ENCODE measurements around the gene ST3GAL3.

The ST3GAL3 gene

DNA sequence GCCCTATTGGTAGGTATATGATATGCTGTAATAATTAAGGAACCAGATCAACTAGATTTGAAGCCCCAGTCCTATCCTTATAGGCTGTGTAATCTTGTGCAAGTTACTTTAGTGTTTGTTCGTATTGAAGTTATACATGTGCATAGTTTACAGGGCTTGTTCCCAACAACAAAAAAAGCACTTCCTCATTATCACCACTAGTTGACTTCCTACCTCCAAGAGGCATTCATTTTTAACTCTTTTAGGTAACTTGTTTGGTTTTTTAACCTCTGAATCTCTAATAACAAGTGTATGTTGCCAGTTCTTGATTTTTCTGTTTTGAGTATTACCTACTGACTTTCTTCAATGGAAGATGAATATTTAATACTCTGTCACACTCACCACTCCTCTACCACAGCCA, 71.9 kb downstream of the ST3GAL3 start:
- no peak for DNase-seq (ENCODE audit: extremely low read depth, low read depth)
- TF ChIP-seq, protein P1, sequence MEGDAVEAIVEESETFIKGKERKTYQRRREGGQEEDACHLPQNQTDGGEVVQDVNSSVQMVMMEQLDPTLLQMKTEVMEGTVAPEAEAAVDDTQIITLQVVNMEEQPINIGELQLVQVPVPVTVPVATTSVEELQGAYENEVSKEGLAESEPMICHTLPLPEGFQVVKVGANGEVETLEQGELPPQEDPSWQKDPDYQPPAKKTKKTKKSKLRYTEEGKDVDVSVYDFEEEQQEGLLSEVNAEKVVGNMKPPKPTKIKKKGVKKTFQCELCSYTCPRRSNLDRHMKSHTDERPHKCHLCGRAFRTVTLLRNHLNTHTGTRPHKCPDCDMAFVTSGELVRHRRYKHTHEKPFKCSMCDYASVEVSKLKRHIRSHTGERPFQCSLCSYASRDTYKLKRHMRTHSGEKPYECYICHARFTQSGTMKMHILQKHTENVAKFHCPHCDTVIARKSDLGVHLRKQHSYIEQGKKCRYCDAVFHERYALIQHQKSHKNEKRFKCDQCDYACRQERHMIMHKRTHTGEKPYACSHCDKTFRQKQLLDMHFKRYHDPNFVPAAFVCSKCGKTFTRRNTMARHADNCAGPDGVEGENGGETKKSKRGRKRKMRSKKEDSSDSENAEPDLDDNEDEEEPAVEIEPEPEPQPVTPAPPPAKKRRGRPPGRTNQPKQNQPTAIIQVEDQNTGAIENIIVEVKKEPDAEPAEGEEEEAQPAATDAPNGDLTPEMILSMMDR (IDR thresholded peaks at IDR 0.05; ENCODE audit: low read depth, low read length), result no peak

DNA sequence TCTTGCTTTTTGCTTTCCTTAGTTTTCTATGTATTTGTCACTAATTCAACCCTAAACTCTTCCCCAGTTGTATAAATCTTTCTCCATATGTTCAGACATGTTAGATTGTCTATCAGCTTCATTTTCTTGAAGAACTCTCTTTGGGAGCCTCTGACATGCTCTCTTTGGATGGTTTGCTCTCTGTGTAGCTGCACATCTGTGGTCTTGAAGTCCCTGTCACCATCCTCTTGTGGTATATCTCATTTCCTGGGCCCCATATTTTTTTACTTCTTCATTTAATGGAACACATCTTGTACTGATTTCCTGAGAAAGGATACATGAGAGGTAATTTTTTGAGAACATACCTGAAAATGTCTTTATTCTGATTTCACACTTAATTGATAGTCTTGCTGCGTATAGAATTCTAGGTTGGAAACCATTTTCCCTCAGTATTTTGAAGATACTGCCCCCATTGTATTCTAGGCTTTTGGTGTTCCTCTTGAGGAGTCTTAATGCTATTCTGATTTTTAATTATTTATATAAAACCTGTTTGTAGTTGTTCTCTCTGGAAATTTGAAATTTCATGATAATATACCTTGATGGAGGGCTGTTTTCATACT, 72.6 kb downstream of the ST3GAL3 start:
- TF ChIP-seq, protein P1 (IDR thresholded peaks at IDR 0.05; ENCODE audit: low read depth, low read length), result no peak
- no peak for DNase-seq (ENCODE audit: extremely low read depth, low read depth)

DNA sequence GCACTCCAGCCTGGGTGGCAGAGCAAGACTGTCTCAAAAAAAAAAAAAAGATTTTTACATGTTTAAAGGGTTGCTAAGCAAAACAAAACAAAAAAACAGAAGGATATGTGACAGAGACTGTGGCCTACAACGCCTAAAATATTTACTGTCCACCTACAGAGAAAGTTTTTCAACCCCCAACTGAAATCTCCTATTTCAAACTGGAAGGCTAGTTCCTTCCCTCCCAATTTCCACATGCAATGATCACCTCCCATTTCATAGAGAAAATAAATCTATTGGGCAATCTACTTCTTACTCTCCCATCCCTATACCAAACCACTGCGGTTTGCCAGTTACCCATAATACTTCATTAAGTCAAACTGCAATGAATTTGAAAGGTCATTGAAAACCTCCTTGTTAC, 74.2 kb downstream of the ST3GAL3 start:
- no peak for DNase-seq (ENCODE audit: extremely low read depth, low read depth)

DNA sequence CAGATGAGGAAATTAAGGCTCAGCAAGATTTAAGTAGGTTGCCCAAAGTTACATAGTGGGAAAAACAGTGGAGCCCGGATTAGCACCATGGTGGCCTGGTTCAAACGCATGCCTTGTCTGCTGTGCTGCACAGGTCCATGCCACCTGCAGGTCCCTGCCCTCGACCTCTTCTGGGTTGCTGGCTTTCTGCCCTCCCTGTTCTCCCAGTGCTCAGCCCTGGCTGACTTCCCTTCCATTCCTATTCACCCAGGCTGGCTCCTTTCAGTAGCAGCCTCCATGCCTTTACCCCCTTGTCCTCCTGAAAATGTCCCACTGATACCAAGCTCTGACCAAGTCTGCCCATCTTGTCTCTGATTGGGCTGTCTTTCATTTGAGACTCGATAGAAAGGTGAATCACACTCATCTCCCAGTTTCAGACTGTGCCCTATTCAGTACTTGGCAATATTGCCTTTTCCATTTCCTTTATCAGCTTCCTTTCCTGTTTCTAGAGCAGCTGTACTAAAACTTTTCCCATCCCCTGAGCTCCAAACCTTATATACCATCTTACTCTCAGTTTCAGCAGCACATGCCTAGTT, 75.8 kb downstream of the ST3GAL3 start:
- TF ChIP-seq, protein P1 (IDR thresholded peaks at IDR 0.05; ENCODE audit: low read depth, low read length), result no peak

More for the DNA sequence above, 74.2 kb downstream of the ST3GAL3 start:
- TF ChIP-seq, protein P1 (IDR thresholded peaks at IDR 0.05; ENCODE audit: low read depth, low read length), result no peak

DNA sequence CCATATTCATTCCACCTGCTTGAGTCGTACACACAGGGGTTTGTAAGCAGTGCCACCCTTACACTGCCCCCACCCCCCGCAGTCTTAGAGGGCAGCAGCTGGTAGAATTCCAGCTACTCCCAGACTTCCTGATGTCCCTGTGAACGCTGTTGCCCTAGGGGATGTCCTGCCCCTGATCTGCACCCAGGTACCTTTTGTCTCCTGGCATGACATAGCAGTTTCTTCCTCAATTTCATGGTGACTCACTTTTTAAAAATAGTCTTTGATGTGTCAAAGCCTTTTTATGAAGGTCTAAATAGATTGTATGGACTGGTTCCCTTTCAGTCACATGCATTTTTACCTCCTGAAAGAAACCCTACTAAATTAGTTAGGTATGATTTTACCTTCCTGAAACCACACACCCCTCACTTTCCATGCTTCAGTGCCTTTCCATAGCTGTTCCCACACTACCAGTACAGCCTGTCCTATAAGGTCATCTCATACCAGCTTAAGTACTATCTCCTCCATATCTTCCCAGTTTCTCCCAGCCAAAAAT, 76.4 kb downstream of the ST3GAL3 start:
- no peak for DNase-seq (ENCODE audit: extremely low read depth, low read depth)
- TF ChIP-seq, protein P1 (IDR thresholded peaks at IDR 0.05; ENCODE audit: low read depth, low read length), result no peak

More for the DNA sequence above, 75.8 kb downstream of the ST3GAL3 start:
- DNase-seq (ENCODE audit: extremely low read depth, low read depth), result no peak

DNA sequence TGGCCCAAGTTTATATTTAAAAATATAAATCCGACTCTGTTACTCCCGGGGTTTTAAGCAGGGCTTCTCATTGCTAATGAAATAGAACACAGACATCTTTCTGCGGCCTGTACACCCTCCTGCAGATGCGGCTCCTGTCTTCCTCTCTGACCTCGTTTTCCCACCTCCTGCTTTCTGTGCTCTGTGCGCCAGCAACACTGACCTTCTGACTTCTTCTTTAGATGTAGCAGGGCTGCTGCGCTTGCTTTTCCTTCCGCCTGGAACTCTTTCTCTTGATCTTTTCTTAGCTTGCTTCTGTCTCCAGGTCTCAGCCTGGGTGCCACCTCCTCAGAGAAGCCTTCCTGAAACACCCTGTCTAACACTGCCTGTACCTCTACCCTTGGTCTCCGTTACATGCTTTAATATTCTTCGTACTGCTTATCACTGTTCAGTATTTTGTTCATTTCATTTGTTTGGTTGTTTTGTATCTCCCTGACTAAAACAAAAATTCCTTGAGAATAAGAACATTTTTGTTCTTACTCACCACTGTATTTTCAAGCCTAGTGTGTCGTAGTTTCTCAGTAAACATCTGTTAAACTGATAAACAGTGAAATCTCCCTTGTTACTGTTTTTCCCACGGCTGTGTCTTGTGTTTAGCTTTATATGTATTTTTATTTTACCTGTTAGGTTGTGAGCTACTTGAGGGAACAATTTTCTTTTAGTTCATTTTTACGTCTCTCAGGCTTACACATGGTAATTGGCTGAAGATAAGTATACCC, 79.0 kb downstream of the ST3GAL3 start:
- DNase-seq (ENCODE audit: extremely low read depth, low read depth), result no peak
- TF ChIP-seq, protein P1 (IDR thresholded peaks at IDR 0.05; ENCODE audit: low read depth, low read length), result no peak

DNA sequence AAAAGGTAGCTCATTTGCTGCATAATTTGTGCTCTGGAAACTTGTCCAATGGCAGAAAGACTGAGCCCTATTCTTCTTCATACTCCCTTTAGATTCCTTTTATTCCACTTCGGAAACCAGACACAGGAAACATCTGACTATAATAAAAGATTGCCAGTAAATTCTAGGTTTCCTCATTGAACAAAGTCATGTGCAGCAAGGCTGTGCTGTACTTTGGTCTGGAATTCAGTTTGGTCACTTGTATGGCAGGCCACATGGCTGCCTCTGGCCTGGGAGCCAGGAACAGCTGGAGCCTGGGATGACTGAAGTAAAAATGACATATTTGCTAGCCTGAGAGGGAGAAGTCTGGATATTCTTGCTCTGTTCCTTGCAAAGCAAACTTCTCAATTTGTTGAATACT, 79.6 kb downstream of the ST3GAL3 start:
- peak; percentile 30 for DNase-seq (ENCODE audit: extremely low read depth, low read depth)
- TF ChIP-seq, protein P1 (IDR thresholded peaks at IDR 0.05; ENCODE audit: low read depth, low read length), result no peak

All from AG09319 (cell line).